H9 (cell line): ENCODE data around the gene PTAR1. TPM values are rescaled to one million over a fixed set of nuclear protein-coding genes. Genes with fewer than 3 reads are reported as not detected.
"Not testable (repeated sequence)": the region's sequence is repeated elsewhere in the genome, so short reads cannot be mapped to it uniquely, and the experiment has no call there.

ENCODE experiments used
- DNase-seq: peaks from one replicate; pipeline ENCODE4 v3.0.0-alpha.2; 2017
- H2AFZ ChIP-seq: one replicate; pipeline ENCODE4 v1.6.1; 2013; ENCODE audit warnings: mild to moderate bottlenecking, low read length, control low read depth, moderate library complexity
- H2AK5ac ChIP-seq: 2 replicates; pipeline ENCODE4 v1.6.1; 2013; ENCODE audit warnings: low read length, control low read depth, mixed read lengths; ENCODE audit not compliant: insufficient read length
- H2BK120ac ChIP-seq: one replicate; pipeline ENCODE4 v1.6.1; 2013; ENCODE audit warnings: low read depth, mild to moderate bottlenecking, low read length, control low read depth, inconsistent platforms; ENCODE audit not compliant: poor library complexity, severe bottlenecking
- H2BK12ac ChIP-seq: 2 replicates; pipeline ENCODE4 v1.6.1; 2013; ENCODE audit warnings: low read length, control low read depth, mixed read lengths, low read depth; ENCODE audit not compliant: insufficient read length
- H2BK15ac ChIP-seq: 2 replicates; pipeline ENCODE4 v1.6.1; 2013; ENCODE audit warnings: low read depth, low read length, control low read depth
- H2BK20ac ChIP-seq: one replicate; pipeline ENCODE4 v1.6.1; 2013; ENCODE audit warnings: low read depth, mild to moderate bottlenecking, low read length, control low read depth, inconsistent platforms; ENCODE audit not compliant: poor library complexity, severe bottlenecking
- H2BK5ac ChIP-seq: 2 replicates; pipeline ENCODE4 v1.6.1; 2013; ENCODE audit warnings: low read length, control low read depth, mixed read lengths; ENCODE audit not compliant: insufficient read length
- H3K14ac ChIP-seq: 2 replicates; pipeline ENCODE4 v1.6.1; 2013; ENCODE audit warnings: low read length, control low read depth; ENCODE audit not compliant: insufficient read depth
- H3K18ac ChIP-seq: 2 replicates; pipeline ENCODE4 v1.6.1; 2013; ENCODE audit warnings: low read depth, mild to moderate bottlenecking, mixed read lengths, low read length, control low read depth; ENCODE audit not compliant: insufficient read length
- H3K23ac ChIP-seq: 2 replicates; pipeline ENCODE4 v1.6.1; 2013; ENCODE audit warnings: low read length, control low read depth, mixed read lengths, low read depth; ENCODE audit not compliant: insufficient read length
- H3K23me2 ChIP-seq: 2 replicates; pipeline ENCODE4 v1.6.1; 2013; ENCODE audit warnings: low read depth, mild to moderate bottlenecking, mixed read lengths, low read length, control low read depth; ENCODE audit not compliant: insufficient read length, poor library complexity, severe bottlenecking
- H3K27ac ChIP-seq: 2 replicates; pipeline ENCODE4 v1.5.1; 2013; ENCODE audit warnings: low read length, control low read depth, mixed read lengths, low read depth; ENCODE audit not compliant: insufficient read length
- H3K27me3 ChIP-seq: 2 replicates; pipeline ENCODE4 v1.6.1; 2013; ENCODE audit warnings: low read length, control low read depth, inconsistent platforms; ENCODE audit not compliant: insufficient read depth
- H3K4ac ChIP-seq: 2 replicates; pipeline ENCODE4 v1.6.1; 2013; ENCODE audit warnings: low read depth, mild to moderate bottlenecking, control low read depth, inconsistent platforms, low read length, moderate library complexity
- H3K4me1 ChIP-seq: 2 replicates; pipeline ENCODE4 v1.6.1; 2013; ENCODE audit warnings: low read length, control low read depth, inconsistent platforms; ENCODE audit not compliant: insufficient read depth
- H3K4me2 ChIP-seq: 2 replicates; pipeline ENCODE4 v1.6.1; 2013; ENCODE audit warnings: low read length, control low read depth, mixed read lengths; ENCODE audit not compliant: insufficient read length, insufficient read depth
- H3K56ac ChIP-seq: 2 replicates; pipeline ENCODE4 v1.6.1; 2013; ENCODE audit warnings: low read depth, mild to moderate bottlenecking, mixed read lengths, low read length, control low read depth; ENCODE audit not compliant: insufficient read length
- H3K79me1 ChIP-seq: 2 replicates; pipeline ENCODE4 v1.6.1; 2013; ENCODE audit warnings: low read depth, mild to moderate bottlenecking, moderate library complexity, low read length, control low read depth, inconsistent platforms; ENCODE audit not compliant: insufficient read depth, poor library complexity, severe bottlenecking
- H3K79me2 ChIP-seq: 2 replicates; pipeline ENCODE4 v1.6.1; 2013; ENCODE audit warnings: low read length, control low read depth, inconsistent platforms; ENCODE audit not compliant: insufficient read depth
- H3K9ac ChIP-seq: 2 replicates; pipeline ENCODE4 v1.6.1; 2013; ENCODE audit warnings: low read length, control low read depth, mixed read lengths; ENCODE audit not compliant: insufficient read length; ENCODE audit errors: extremely low read depth
- H3K9me3 ChIP-seq: one replicate; pipeline ENCODE4 v1.6.1; 2013; ENCODE audit warnings: low read depth, low read length, inconsistent platforms; ENCODE audit not compliant: control insufficient read depth
- H3T11ph ChIP-seq: one replicate; pipeline ENCODE4 v1.6.1; 2013; ENCODE audit warnings: mild to moderate bottlenecking, low read length, control low read depth, inconsistent platforms
- H4K20me1 ChIP-seq: one replicate; pipeline ENCODE4 v1.6.1; 2013; ENCODE audit not compliant: control insufficient read depth, insufficient read length, insufficient read depth
- H4K5ac ChIP-seq: 2 replicates; pipeline ENCODE4 v1.6.1; 2013; ENCODE audit warnings: low read depth, mild to moderate bottlenecking, mixed read lengths, low read length, control low read depth; ENCODE audit not compliant: insufficient read length
- H4K8ac ChIP-seq: replicated peaks from 2 replicates; pipeline ENCODE4 v1.6.1; 2013; ENCODE audit warnings: low read length, control low read depth, mixed read lengths, low read depth; ENCODE audit not compliant: insufficient read length
- H4K91ac ChIP-seq: 2 replicates; pipeline ENCODE4 v1.6.1; 2013; ENCODE audit warnings: low read depth, mild to moderate bottlenecking, moderate library complexity, mixed read lengths, low read length, control low read depth; ENCODE audit not compliant: insufficient read length
- H3K27ac Mint-ChIP-seq, 3 experiments: 2 replicates in 2 of 3; 3 replicates in 1 of 3; pipeline ENCODE4 v1.8.0; 2020 to 2021; ENCODE audit warnings: mixed read lengths in 3 of 3, mild to moderate bottlenecking in 1 of 3, moderate library complexity in 1 of 3
- H3K27me3 Mint-ChIP-seq: 2 replicates; pipeline ENCODE4 v1.8.0; 2021; ENCODE audit warnings: low read depth, mild to moderate bottlenecking, moderate library complexity, mixed read lengths
- H3K36me3 Mint-ChIP-seq, 3 experiments: 2 replicates in 2 of 3; 3 replicates in 1 of 3; pipeline ENCODE4 v1.8.0; 2020 to 2021; ENCODE audit warnings: low read depth in 3 of 3, mixed read lengths in 3 of 3; ENCODE audit not compliant: insufficient read depth in 1 of 3
- H3K4me1 Mint-ChIP-seq, 2 experiments: 2 replicates each; pipeline ENCODE4 v1.8.0; 2020; ENCODE audit warnings: mixed read lengths in 2 of 2
- H3K4me3 Mint-ChIP-seq, 2 experiments: 2 replicates in 1 of 2; 3 replicates in 1 of 2; pipeline ENCODE4 v1.8.0; 2020 to 2021; ENCODE audit warnings: mild to moderate bottlenecking in 2 of 2, mixed read lengths in 2 of 2, moderate library complexity in 1 of 2
- H3K9me3 Mint-ChIP-seq, 2 experiments: 2 replicates in 1 of 2; 3 replicates in 1 of 2; pipeline ENCODE4 v1.8.0; 2020; ENCODE audit warnings: mild to moderate bottlenecking in 2 of 2, mixed read lengths in 2 of 2, moderate library complexity in 1 of 2
- WGBS: extraction: QIAGEN DNeasy Blood & Tissue Kit; methylation state at CpG from one replicate; pipeline ENCODE4 v1.1.7; 2013; ENCODE audit warnings: missing lambda C conversion rate, low lambda C conversion rate, mixed read lengths; ENCODE audit not compliant: insufficient read length; ENCODE audit errors: extremely low coverage; 5-methylcytosine and 5-hydroxymethylcytosine counted together
- total RNA-seq: library from RNA; stranded (reverse); gene quantifications from 2 replicates; pipeline ENCODE4 v1.2.1, GENCODE V29; 2021

The PTAR1 gene
- total RNA-seq, 1 experiment from 2014 or later, result 117 TPM

- not testable (repeated sequence) for H3K23ac ChIP-seq, H3K27me3 Mint-ChIP-seq, H4K20me1 ChIP-seq, H3K4me2 ChIP-seq, H3K27ac Mint-ChIP-seq, H2AK5ac ChIP-seq, H2BK120ac ChIP-seq, H3K18ac ChIP-seq, H4K91ac ChIP-seq, H3K4me3 Mint-ChIP-seq, H4K8ac ChIP-seq, H3K27ac ChIP-seq, H3K4me1 Mint-ChIP-seq, H3K27me3 ChIP-seq, H3K4ac ChIP-seq, H3K23me2 ChIP-seq, H3T11ph ChIP-seq, H3K4me1 ChIP-seq, H2BK20ac ChIP-seq, H3K14ac ChIP-seq, H3K79me1 ChIP-seq, DNase-seq, H3K9me3 ChIP-seq, H2BK15ac ChIP-seq, H4K5ac ChIP-seq, H3K9ac ChIP-seq, H3K56ac ChIP-seq, H2BK12ac ChIP-seq, H2BK5ac ChIP-seq, H2AFZ ChIP-seq, H3K79me2 ChIP-seq
- no CpG with 5 or more reads among the region's 18 CpGs for WGBS
- Mint-ChIP-seq H3K9me3 (peaks cover 4 to 12% of the 10 kb centered on the region in 2 experiments), H3K36me3 (peaks cover 3 to 14% (median 7%) of the 10 kb centered on the region in 3 experiments; a peak in 5 of 7 replicates)
Observed at GRCh38 chr9:69799521-69799920, 39.7 kb upstream of the PTAR1 start.
